HG02623 (cell line): ENCODE data around the gene PIGR.
"Not testable (repeated sequence)": the region's sequence is repeated elsewhere in the genome, so short reads cannot be mapped to it uniquely, and the experiment has no call there.

ENCODE experiments used
- ATAC-seq: cut with Tn5 transposase; IDR thresholded peaks from one replicate; pipeline ENCODE4 v1.9.1; 2021; ENCODE audit warnings: moderate library complexity; ENCODE audit not compliant: unreplicated experiment

The PIGR gene

GRCh38 chr1:206937425-206937824 is 8.8 kb downstream of the PIGR start:
- no peak for ATAC-seq

DNA sequence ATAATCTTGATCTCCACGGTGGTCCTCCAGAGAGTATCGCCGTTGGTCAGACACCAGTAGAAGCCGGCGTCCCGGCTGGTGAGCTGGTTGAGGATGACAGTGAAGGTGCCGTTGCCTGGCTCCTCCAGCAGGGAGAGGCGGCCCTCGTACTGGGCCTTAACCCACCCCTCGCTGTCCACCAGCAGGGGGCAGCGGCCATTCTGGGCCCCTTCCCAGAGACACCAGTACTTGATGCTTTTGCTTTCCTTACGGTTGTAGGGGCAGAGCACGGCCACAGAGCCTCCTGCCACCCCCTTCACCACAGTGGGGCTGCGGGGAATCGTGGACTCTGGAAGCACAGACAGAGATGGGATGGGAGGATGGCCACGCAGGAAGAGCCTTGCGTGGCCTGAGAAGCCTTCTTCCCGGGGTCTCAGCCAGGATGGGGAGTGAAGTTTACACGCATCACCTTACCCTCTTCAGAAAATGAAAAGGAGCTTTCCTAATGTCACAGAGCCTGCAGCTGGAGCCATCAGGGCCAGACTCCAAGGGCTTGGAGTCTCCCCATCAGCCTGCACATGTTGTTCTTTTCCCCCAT is 10.7 kb downstream of the PIGR start:
- ATAC-seq, result no peak

DNA sequence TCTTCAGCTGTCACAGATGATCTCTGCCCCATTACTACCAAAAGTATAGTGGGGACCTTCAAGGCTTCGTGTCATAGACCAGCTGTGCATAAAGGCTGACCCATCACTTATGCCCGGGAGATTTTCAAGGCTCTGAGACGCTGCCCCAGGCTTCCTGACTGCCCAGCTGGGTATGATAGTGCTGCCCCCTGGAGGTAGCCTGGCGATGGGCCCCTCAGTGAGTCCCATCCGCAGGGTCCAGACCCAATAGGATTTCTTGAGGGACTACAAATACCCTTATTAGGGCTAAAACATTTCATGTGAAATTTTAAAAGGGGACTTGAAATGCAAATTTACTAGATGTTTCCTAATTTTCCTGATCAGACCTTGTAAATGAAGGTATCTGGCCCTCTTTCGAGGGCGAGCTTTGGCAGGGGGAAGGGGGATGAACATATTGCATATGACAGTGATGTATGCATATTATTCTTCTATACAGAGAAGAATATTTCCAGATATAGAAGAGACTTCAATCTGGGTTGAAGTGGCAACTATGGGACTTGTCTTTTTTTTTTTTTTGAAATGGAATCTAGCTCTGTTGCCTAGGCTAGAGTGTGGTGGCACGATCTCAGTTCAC is 12.8 kb downstream of the PIGR start:
- no peak for ATAC-seq

- ATAC-seq, result no peak
Measured at GRCh38 chr1:206932177-206932576, 14.1 kb downstream of the PIGR start.

DNA sequence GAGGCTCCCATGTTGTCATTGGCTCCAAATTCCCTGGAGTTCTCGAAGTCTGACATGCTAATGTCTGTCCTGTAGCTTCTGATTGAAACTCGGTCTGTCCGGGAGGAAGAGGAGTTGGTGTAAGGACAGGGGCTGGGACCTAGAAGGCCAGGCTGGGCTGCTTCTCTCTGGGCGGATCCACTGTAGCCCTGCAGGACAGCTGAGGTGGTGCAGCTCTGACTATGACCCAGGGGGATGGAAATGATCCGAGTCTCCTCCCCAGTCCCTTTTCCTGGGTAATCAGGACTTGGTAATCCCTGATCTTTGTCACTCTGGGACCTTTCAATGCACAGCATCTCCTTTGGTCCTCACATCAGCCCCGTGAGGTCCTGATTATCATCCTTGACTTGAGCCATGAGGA is 14.6 kb downstream of the PIGR start:
- ATAC-seq, result no peak

DNA sequence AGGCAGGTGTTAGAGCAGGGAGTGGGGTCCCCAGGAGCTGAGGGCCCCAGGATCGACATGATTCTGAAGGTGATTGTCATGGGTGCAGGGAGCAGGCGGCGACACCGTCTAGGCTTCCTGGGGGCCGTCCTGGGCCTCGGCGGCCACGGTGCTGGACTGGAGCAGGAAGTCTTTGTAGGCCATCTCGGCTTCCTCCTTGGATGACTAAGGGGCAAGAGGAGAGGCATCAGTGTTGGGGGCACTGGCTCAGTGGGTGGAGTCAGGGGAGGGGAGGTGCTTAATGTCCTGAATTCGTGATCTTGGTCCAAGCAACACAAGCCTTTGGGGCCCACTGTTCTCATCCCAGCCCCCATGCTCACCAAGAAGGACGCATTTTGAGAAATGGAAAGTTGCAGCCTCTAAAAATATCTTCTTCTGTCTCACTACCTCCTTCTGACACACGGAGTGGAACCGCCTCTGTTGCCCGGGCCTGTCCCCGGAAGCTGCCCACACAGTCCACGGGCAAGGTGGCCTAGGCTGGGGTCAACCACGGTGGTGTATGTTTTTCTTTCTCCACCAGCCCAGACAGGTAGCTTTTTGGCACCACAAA is 16.0 kb downstream of the PIGR start:
- ATAC-seq, result peak; percentile 69

- ATAC-seq, result no peak
Measured at GRCh38 chr1:206929524-206929923, 16.7 kb downstream of the PIGR start.

- ATAC-seq, result no peak
Measured at GRCh38 chr1:206926286-206926685, 20.0 kb downstream of the PIGR start.

DNA sequence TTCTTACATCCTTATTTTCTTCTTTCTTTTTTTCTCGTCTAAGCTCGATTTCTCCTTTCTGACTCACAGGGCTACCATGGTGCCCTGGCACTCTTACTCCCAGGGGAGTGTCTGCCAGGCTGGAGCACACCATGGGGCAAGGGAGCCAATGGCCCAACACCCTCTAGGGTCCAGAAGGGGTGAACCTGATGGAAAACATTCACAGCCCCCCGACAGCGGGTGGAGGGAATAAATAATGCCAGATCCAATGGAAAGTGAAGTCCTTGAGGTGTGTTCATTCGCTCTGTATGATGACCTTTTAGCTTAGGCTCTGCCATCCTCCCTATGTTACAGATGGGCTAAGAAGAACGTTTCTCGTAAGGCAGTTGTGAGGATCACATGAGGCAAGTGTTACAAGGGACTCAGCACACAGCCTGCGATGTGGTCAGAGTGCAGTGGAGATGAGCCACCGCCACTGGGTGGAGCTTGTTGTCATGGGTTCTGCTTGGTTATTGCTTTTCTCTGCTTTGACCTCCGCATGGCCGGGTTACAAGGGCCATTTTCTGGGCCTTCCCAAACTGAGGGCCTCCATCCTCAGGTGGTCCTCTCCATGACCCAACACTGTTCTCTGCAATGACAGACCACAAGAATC is 21.0 kb downstream of the PIGR start:
- ATAC-seq, result peak; percentile 40

DNA sequence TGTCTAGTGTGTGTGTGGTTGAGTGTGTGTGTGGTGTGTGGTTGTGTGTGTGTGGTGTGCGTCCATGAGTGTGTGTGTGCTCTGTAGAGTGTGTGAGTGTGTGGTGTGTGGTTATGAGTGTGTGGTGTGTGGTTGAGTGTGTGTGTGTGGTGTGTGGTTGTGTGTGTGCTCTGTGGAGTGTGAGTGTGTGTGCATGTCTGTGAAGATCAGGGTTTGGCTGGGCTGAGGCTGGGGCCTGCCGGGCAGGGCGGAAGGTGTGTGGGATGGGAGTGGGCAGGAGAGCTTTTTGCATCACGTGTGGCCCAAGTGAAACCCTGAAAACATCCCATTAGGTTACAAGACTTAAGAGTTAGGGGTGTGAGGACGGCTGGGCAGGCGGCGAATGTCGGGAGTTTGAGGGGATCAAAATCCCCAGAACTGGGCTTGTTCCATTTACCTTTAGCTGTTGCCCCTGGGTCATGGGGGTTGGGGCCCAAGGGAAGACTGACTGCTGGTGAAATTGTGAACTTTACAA is 21.6 kb downstream of the PIGR start:
- ATAC-seq, result no peak

- ATAC-seq, result not testable (repeated sequence)
Measured at GRCh38 chr1:206923961-206924557, 22.2 kb downstream of the PIGR start.

DNA sequence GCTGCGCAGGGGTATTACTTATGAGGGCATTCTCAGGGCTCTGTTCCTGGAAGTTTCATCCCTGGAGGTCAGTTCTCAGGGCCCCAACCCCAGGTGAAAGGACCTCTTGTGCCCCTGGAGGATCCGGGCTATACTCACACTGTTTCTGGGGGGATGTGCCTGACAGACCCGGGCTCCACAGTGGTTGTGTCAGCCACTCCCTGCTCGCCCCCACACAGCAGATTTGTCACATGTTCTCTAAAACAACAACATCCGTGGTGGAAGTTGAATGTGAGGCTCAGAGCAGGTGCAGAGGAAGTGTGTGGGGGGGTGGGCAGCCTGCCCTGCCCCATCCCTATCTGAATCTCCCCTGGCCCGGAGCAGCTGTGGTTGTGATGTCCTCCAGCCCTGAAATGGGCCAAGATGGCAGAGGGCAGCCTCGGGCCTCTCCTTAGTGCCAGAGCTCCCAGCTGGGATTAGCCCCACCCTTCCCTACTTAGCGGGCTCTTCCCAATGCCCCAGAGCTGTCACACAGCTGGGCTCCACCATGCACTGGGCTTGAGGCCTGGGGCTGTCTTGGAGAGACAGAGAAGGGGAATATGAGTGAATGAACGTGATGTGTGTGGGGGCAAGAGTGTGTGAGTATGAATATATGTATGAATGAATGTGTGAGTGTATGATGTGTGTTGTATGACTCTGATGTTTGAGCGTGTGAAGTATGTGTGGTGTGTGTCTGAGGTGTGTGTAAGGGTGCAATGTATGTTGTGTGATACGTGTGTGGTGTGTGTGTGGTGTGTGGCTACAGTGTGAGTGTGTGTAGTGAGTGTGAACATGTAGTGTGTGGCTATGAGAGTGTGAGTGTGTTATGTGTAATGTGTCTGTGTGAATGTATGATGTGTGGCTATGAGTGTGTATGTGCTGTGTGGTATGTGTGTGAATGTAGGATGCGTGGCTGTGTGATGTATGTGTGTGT is 23.0 kb downstream of the PIGR start:
- peak; percentile 41 for ATAC-seq

- no peak for ATAC-seq
Measured at GRCh38 chr1:206922524-206922923, 23.7 kb downstream of the PIGR start.

DNA sequence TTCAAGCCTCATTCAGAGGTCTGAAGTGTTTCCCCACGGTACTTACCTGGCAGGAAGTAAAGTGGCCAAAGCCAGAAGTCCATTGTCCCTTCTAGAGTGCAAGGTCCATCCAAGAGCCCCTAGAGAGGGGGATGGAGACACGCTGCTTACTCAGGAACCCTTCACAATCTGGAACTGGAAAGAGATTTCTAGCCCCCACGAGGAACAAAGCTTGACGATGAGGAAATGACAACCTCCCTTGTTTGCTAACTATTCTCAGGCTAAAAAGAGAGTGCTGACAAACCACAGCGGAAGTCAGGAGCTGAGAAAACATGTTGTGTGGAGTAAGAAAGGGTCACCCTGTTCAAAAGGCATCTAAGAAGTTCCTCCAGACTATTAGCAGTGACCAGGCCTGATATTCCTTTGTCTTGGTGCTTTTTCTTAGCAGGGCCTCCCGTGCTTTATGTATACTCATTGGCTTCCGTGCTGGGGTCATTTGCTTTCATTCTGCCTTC is 24.4 kb downstream of the PIGR start, which contains the start of gene FCMR:
FCMR (minus strand) TSS at position 170 of the 494 bp plus-strand sequence; CDS start at position 83, 87 bp downstream.
- ATAC-seq, result no peak

- no peak for ATAC-seq
Measured at GRCh38 chr1:206918076-206918475, 28.2 kb downstream of the PIGR start.

DNA sequence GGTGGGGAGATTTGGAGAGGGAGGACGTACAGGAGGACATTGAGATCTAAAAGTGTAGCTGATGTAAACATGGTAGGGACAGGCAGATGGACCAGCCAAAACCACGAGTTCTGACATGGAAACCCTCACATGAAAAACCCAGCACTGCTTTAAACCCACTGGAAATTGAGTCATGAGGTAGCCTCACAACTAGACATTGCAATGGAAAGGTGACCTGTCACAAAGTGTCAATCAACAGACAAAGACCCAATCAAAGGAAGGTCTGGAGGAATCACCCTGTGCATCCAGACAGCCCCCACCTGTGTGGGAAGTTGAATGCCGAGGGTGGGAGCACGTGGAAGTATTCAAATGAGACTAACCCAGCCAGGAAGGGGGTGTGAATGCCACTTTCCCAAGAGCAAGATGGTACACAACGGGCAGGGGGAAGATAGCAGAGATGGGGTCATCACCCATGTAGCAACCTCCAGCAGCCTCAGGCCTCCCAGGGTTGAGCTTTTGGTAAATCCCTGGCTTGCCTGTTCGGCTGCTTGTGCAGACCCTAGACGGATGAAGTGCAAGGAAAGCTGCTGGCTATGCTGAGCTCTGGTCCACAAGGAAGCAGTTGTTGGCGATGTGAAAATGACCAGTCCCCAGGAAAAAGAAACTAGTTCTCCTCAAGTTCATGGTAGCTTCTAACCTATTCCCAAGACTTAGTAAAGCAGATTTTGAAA is 30.1 kb downstream of the PIGR start:
- ATAC-seq, result no peak

GRCh38 chr1:206915030-206915735 is 31.1 kb downstream of the PIGR start:
- ATAC-seq, result no peak

- no peak for ATAC-seq
Measured at GRCh38 chr1:206913766-206914537, 32.3 kb downstream of the PIGR start.
